Activated CD8-positive, alpha-beta memory T cell treated with anti-CD3 and anti-CD28 coated beads, Interleukin-2, amount 50 U/mL, for 48 hours (primary cell): Measurements from ENCODE around the gene LPAR3.

Experiments
- DNase-seq: peaks from one replicate; pipeline ENCODE4 v3.0.0-alpha.2; 2020

Gene LPAR3

DNA sequence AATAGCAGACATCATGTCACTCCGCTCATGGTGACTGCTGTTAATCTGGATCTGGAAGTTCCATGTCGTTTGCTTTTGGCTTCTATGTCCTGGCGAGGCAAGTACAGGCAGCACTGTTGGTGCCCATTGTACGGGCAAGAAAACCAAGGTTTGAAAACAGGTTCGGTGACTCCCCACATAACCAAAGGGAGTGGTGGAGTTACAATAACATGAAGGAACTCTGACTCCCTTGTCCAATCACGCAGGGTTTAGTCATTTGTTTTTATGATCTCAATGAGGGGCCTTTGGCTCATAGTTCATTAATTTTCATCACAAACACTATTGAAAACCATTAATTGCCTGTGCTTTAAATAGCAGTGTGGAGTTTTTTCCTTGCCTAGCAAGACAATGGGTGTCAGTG lies 119.8 kb downstream of the LPAR3 start:
- DNase-seq: no peak

DNA sequence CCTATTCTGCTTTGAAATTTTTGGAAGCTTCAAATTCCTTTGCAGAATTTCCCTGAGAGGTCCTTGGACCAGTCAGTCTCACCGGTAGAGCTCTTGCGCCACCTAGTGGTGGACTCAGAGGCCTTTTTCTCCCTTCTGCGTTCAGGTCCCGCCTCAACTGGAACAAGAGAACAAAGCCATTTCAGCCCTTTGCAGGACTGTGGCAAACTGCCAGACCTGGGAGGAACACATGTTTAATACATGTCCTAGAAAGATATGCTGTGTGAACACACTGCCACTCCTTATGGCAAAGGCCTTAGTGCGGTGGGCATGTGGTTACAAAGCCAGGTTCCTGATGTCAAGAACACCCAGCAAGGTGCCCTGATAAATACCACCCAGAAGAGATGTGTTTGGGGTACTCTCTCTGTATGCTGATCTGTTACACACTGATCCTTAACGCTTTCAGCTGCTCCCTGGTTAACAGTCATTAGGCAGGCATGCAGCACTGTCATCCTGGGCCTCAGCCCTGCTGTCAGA lies 120.5 kb downstream of the LPAR3 start:
- peak; percentile 69 for DNase-seq

DNA sequence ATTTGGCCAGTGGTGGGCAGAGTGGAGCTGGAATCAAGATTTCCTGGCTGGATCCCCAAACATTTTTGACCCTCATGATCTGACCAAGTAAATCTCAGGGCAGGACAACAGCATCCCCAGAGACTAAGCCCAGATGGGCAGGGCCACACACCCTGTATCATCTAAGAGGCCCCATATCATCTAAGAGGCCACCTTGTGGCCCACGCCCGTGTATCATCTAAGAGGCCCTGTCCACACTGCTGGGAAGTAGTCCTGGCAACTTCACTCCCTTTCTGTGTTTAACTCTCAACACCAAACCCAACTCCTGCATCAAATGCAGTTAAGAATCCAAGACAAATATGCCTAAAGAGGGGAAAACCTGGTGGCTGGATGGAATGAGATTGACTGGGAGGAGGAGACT lies 121.1 kb downstream of the LPAR3 start:
- DNase-seq: no peak

DNA sequence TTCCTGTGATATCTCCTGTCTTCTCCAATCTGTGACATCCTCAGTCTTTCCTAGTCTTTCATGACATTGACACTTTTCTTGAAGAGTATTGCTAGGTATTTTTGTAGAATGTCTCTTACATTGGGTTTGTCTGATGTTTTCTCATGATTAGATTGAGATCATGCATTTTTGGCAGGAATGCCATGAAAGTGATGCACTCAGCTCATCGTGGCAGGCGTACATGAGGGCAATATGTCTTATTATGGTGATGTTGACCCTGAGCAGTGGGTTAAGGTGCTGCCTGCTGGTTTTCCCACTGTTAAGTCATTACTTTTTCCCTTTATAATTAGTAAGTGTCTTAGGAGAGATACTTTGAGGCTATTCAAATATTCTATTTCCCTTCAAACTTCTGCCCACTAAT lies 122.5 kb downstream of the LPAR3 start:
- no peak for DNase-seq

GRCh38 chr1:84769636-84770035 lies 123.4 kb downstream of the LPAR3 start:
- DNase-seq: no peak

GRCh38 chr1:84768634-84769033 lies 124.4 kb downstream of the LPAR3 start:
- DNase-seq: no peak

DNA sequence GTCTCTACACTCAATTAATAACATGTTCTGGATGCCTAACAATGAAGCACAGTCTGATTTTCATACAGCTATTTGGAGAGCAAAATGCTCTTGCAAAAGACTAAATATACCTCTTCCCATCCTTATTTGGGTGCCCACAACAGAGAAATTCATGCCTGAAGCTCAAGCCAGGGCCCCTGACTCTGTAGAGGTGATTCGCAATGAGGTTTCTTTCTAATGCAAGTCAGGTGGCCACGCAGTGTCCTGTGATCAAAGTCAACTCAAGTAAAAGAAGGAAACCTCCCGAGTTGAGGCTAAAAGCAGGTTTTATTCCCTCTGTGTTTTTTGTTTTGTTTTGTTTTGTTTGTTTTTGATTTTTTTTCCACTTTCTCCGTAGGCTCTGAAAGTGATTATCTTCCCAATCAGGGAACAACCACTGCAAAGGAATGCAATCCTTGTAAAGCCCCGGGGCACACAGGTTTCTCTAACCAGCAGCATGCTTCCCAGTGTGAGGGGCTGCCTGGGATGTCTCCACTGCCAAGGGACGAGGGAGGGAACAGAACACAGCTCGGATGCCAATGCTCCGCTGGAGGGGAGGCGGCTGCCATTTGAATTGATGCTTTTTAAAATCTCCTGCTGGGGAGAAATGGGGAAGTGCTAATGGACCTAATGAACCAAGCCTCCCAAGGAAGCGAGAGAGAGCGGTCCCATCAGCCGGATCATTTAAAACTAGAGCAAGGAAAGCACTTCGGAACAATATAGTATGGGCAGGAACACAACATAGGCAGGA lies 128.9 kb downstream of the LPAR3 start:
- no peak for DNase-seq

- DNase-seq: no peak
Measured at GRCh38 chr1:84762664-84763063, 130.3 kb downstream of the LPAR3 start.
